Astrocyte of the spinal cord (primary cell): Measurements from ENCODE around the gene COPG2.
A peak's percentile ranks its signal among the peaks of the same experiment; 100 is the strongest.

ENCODE experiments used
- DNase-seq: peaks from one replicate; pipeline ENCODE4 v3.0.0; 2011; ENCODE audit warnings: low read depth, low spot score
- H3K4me3 ChIP-seq: 2 replicates; pipeline ENCODE4 v1.5.1; 2011; ENCODE audit warnings: low read depth, mild to moderate bottlenecking, low read length, moderate library complexity
- in situ Hi-C: cut with HindIII; loops from 2 replicates; pipeline ENCODE4 v1.10.0; 2017; ENCODE audit warnings: low sequenced_read_pairs
- TF ChIP-seq, protein P1 (sequence below): IDR thresholded peaks from 2 replicates; pipeline ENCODE4 v1.5.1; 2012; ENCODE audit warnings: low read depth, mild to moderate bottlenecking, low read length, inconsistent platforms

Gene COPG2

DNA sequence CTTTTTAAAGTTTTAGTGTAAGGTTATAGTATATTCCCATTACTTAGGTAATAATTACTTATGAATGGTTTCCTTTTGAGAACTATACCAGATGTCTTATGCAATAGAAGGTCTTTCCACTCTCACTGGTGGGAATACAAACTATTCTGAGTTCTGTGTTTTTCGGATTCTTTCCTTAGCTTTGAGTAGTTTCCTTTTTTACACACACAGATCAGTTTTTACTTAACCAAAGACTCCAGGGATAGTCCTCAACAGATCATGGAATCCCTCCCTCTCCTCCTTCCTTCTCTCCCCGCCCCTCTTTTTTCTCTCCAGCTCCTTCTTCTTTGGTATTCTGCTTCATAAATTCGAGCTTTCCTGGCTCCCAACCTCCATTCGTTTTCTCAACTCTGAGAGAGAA, 13.3 kb downstream of the COPG2 start:
- in situ Hi-C loops = no loop called here
- no peak for DNase-seq
- H3K4me3 ChIP-seq = no peak overlapping the region
- TF ChIP-seq, protein P1, sequence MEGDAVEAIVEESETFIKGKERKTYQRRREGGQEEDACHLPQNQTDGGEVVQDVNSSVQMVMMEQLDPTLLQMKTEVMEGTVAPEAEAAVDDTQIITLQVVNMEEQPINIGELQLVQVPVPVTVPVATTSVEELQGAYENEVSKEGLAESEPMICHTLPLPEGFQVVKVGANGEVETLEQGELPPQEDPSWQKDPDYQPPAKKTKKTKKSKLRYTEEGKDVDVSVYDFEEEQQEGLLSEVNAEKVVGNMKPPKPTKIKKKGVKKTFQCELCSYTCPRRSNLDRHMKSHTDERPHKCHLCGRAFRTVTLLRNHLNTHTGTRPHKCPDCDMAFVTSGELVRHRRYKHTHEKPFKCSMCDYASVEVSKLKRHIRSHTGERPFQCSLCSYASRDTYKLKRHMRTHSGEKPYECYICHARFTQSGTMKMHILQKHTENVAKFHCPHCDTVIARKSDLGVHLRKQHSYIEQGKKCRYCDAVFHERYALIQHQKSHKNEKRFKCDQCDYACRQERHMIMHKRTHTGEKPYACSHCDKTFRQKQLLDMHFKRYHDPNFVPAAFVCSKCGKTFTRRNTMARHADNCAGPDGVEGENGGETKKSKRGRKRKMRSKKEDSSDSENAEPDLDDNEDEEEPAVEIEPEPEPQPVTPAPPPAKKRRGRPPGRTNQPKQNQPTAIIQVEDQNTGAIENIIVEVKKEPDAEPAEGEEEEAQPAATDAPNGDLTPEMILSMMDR = no peak

DNA sequence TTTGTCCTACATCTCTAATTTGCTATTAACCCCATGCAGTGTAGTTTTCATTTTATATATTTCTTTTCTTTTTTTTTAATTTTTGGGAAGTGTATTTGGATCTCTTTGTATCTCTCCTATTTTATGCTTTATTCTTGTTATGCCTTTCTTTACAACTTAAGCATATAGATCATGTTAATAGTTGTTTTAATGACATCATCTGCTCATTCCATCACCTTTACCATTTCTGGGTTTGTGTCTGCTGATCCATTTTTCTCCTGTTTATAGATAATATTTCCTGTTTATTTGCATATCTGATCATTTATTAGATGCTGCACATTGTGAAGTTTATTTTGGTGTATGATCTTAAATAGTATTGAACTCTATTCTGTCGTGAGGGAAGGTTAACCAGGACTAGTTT, 13.7 kb downstream of the COPG2 start:
- no peak for DNase-seq
- H3K4me3 ChIP-seq = no peak overlapping the region
- in situ Hi-C loops = no loop called here
- TF ChIP-seq, protein P1 = no peak

DNA sequence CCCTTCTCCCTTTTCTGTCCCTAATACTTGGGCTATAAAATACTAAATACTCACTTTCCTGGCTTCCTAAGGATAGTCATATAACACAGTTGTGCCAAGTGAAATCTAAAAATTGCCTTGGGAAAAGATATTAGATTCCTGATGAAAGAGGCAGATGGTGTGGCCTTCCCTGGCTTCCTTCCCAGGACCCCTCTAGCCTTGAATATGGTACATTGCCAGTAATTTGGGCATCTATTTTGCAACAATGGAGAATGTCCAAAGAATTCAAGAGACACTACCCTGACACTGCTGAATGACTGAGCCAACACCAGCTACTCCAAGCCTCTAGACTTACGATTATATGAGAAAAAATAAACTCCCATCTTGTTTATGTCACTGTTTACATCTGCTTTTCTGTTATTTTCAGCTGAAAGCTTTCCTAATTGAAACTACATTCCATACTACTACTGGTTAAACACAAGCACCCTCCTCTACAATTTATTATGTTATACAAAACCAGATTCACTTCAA, 17.9 kb downstream of the COPG2 start:
- in situ Hi-C loops = no loop called here
- H3K4me3 ChIP-seq = no peak overlapping the region
- TF ChIP-seq, protein P1 = no peak
- DNase-seq = no peak

DNA sequence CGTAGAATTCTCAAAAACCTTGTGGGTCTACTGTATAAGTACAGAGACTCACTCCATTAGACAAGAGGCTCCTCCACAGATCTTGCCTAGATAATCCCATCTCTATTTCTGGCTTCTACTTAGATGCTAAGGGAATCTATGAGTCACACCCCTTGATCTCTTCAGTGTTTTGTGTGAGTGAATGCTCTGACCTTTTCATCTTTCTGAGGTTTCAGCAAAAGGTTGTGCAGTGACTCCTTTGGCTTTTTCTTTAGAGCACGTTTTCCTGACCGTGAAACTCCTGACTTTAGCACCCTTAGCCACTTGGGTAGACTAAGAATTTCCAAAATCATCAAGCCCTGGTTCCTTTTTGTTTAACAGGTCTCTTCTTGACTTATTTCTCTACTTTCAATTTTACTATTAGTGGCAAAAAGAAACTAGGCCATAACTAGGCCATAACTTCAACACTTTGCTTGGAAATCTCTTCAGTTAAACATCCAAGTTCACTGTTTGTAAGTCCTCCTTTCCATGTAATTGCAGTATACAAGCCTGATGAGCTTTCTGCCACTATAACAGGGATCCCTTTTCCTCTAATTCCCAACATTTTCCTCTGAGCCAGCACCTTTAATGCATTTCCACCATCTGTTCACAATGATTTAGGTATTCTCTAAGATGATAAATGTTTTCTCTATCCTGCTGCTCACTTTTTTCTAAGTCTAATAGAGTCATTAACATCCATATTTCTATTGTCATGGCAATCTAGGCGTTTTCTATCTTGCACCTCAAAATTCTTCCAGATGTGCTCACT, 19.4 kb downstream of the COPG2 start:
- TF ChIP-seq, protein P1 = no peak
- in situ Hi-C loops = no loop called here
- no peak overlapping the region for H3K4me3 ChIP-seq
- DNase-seq = peak; percentile 66

DNA sequence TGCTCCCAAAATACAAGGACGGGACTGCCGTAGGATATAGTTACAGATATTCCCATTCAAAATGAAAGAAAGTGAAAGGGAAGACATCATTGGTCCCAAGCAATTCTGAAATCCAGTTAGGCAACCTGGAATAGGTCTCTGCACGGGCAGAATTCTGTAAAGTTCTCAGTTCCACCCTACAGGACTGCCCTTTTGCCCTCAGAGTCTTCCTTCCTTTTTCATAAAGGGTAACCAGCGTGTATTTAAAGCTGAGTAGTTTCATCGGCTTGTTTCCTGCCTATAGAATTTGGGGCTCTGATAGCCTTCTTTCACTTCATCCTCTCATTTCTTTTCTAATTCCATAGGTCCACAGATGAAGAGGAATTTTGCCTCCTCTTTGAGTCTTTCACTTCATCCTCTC, 20.0 kb downstream of the COPG2 start:
- in situ Hi-C loops = no loop called here
- TF ChIP-seq, protein P1 = no peak

DNA sequence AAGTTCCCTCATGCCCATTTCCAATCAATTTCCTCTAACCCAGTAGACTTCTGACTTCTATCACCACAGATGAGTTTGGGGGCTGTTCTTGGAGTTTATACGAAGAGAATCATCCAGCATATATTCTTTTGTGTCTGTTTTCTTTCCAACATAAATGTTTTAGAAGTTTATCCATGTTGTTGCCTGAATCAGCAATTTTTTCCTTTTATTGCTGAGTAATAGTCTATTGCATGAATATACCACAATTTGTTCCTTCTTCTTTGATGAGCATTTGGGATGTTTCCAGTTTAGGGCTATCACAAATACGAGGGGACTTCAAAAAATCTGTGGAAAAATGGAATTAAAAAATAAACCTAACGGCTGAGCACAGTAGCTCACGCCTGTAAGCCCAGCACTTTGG, 26.2 kb downstream of the COPG2 start:
- TF ChIP-seq, protein P1 = no peak
- in situ Hi-C loops = no loop called here
- DNase-seq = no peak
- H3K4me3 ChIP-seq = no peak overlapping the region

More for the DNA sequence above, 20.0 kb downstream of the COPG2 start:
- H3K4me3 ChIP-seq = no peak overlapping the region
- DNase-seq = no peak
